Suprapubic skin (tissue), 4 donors: Measurements from ENCODE around the gene DUOX2. TPM values are rescaled to one million over a fixed set of nuclear protein-coding genes. Genes with fewer than 3 reads are reported as not detected.
A peak's percentile ranks its signal among the peaks of the same experiment; 100 is the strongest.

Experiments used
- DNase-seq, 2 donors: peaks; one replicate each; pipeline ENCODE4 v3.0.0-alpha.2; 2019; ENCODE audit warnings: low spot score in 2 of 2
- H3K27ac ChIP-seq: fragments of 200-600 bp; sonication (generic); one replicate; pipeline ENCODE4 v1.5.1; 2019
- H3K27me3 ChIP-seq: fragments of 200-600 bp; sonication (generic); one replicate; pipeline ENCODE4 v1.5.1; 2019
- H3K36me3 ChIP-seq: fragments of 200-600 bp; sonication (generic); one replicate; pipeline ENCODE4 v1.5.1; 2019
- H3K4me1 ChIP-seq: fragments of 200-600 bp; sonication (generic); one replicate; pipeline ENCODE4 v1.5.1; 2019
- H3K4me3 ChIP-seq: fragments of 200-600 bp; sonication (generic); one replicate; pipeline ENCODE4 v1.5.1; 2019; ENCODE audit warnings: mild to moderate bottlenecking
- H3K9me3 ChIP-seq: fragments of 200-600 bp; sonication (generic); one replicate; pipeline ENCODE4 v1.5.1; 2019
- EP300 ChIP-seq: sonication (generic); formaldehyde crosslinking; IDR thresholded peaks from one replicate; pipeline ENCODE4 v1.6.1; 2017; ENCODE audit warnings: antibody characterized with exemption
- POLR2A ChIP-seq, 2 donors: fragments of 450-650 bp; IDR thresholded peaks; one replicate each; pipeline ENCODE4 v1.6.1; 2017; ENCODE audit warnings: antibody characterized with exemption in 2 of 2, mild to moderate bottlenecking in 2 of 2, moderate library complexity in 2 of 2
- POLR2AphosphoS5 ChIP-seq, 3 donors: sonication (generic); formaldehyde crosslinking; IDR thresholded peaks; one replicate each; pipeline ENCODE4 v1.6.1; 2017; ENCODE audit warnings: antibody characterized with exemption in 3 of 3
- WGBS: methylation state at CpG from one replicate; pipeline ENCODE4 v1.1.5; 2018; 5-methylcytosine and 5-hydroxymethylcytosine counted together
- total RNA-seq, 4 donors: library from RNA; depleted of rRNA; stranded (reverse); fragments of >200 nt; gene quantifications; one replicate each; pipeline ENCODE4 v1.1.0, GENCODE V29; 2016
- TF ChIP-seq, protein P1 (sequence below), 2 donors: fragments of 200-600 bp in 1 of 2; fragments of 450-650 bp in 1 of 2; sonication (generic) in 1 of 2; IDR thresholded peaks; one replicate each; pipeline ENCODE4 v1.5.1; 2016 to 2019; ENCODE audit warnings: antibody characterized with exemption in 2 of 2, mild to moderate bottlenecking in 1 of 2, moderate library complexity in 1 of 2

DUOX2 gene
- total RNA-seq, 4 donors from 2014 or later, result 2.3 to 32.6 (median 6.9) TPM

DNA sequence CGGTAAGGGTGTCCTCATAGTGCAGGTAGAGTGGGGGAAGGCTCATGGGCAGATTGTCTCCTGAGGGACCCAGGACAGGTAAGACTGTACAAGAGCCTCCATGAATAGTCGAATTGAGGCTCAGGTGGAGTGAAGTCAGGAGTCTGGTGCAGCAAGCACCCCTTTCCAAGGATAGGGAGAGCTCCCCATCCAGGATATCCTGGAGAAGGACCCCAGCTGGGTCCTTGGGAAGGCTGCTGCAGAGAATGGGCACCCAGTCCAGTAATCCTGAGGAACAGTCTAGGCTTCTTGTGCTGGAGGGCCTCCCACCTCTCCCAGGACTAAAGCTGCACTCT lies 746 bp upstream of the DUOX2 start:
- peaks cover 78% of the 10 kb centered on the region for H3K27me3 ChIP-seq
- TF ChIP-seq POLR2A (IDR thresholded peaks at IDR 0.05) (no peak), POLR2AphosphoS5 (IDR thresholded peaks at IDR 0.05) (no peak), EP300 (no peak)
- TF ChIP-seq, protein P1, sequence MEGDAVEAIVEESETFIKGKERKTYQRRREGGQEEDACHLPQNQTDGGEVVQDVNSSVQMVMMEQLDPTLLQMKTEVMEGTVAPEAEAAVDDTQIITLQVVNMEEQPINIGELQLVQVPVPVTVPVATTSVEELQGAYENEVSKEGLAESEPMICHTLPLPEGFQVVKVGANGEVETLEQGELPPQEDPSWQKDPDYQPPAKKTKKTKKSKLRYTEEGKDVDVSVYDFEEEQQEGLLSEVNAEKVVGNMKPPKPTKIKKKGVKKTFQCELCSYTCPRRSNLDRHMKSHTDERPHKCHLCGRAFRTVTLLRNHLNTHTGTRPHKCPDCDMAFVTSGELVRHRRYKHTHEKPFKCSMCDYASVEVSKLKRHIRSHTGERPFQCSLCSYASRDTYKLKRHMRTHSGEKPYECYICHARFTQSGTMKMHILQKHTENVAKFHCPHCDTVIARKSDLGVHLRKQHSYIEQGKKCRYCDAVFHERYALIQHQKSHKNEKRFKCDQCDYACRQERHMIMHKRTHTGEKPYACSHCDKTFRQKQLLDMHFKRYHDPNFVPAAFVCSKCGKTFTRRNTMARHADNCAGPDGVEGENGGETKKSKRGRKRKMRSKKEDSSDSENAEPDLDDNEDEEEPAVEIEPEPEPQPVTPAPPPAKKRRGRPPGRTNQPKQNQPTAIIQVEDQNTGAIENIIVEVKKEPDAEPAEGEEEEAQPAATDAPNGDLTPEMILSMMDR (IDR thresholded peaks at IDR 0.05), result no peak
- WGBS, result 0% methylated on average over 1 of the region's 2 CpGs
- DNase-seq, result no peak
- H3K9me3 ChIP-seq, result no peaks in the 10 kb centered on the region
- H3K27ac ChIP-seq, result no peak overlapping the region
- H3K4me1 ChIP-seq, result peaks cover 52% of the 10 kb centered on the region
- no peak overlapping the region for H3K4me3 ChIP-seq
- H3K36me3 ChIP-seq, result no peaks in the 10 kb centered on the region

DNA sequence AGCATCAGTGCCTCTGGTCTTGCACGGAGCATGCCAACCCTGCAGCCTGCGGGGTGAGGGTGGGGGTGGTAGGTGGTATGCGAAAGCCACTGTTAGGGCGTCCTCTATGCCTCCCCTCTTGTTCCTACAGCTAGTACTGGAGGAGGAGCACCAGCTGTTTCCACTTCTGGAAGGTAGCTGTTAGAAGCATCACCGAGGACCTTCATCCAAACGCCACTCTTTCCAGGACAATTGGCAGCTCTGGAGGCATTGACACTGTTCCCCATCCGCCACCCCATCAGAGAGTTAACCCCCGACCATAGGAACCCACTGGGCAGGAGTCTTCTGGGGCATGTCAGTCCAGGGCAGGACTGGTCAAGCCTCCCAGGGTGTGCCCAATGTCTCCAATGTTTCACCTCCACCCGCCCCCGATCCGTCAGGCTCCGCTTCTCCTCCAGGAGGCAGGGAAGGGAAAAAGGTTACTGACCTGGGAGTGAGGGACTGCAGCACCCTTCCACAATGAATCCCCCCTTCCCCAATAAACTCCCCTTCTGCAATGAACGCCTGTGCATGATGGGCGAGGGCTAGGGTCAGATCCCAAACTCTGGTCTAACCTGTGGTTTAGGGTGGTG lies 487 bp downstream of the DUOX2 start:
- H3K4me1 ChIP-seq, result peaks cover 52% of the 10 kb centered on the region
- peaks cover 90% of the 10 kb centered on the region for H3K27me3 ChIP-seq
- no peaks in the 10 kb centered on the region for H3K9me3 ChIP-seq
- H3K36me3 ChIP-seq, result no peaks in the 10 kb centered on the region
- WGBS, result 9% methylated on average over 10 of the region's 14 CpGs
- no peak for DNase-seq
- H3K27ac ChIP-seq, result no peak overlapping the region
- TF ChIP-seq POLR2A (IDR thresholded peaks at IDR 0.05) (no peak), EP300 (no peak), POLR2AphosphoS5 (IDR thresholded peaks at IDR 0.05) (no peak)
- TF ChIP-seq, protein P1 (IDR thresholded peaks at IDR 0.05), result no peak
- H3K4me3 ChIP-seq, result no peak overlapping the region

DNA sequence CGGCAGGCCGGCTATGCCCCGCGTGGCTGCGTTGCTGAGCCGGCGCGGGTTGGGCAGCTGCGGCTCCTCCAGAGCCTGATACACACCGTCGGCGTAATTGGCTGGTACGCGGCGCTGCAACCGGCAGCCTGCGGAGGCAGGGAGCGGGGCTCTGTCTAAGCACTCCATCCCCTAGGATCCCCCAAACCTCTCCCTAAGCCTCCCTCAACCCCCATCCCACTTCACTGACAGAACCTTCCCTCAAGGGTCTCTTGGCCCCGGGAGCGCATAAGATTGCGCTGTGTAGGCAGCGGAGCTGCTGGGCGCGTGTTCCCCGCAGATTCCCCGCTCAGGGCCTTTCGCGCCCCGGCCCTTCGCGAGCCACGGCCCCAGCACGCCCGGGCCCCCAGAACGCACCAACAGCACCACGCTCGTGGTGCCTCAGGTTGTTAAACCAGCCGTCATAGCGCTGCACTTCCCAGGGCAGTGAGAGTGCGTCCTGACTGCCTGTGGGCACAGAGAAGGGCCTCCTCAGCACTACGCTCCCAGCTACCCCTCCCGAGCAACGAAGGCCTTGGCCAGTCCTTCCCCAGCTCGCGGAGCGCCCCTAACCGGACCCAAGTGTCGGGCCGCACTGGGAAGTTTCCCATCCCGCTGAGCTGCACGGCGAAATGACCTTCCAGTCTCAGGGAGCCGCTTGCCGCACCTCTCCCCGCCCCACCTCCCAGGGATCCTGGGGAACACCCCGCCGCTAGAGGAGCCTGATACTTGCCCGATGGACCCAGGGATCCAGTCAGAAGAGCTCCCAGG lies 1.2 kb downstream of the DUOX2 start:
- H3K27ac ChIP-seq, result no peak overlapping the region
- H3K27me3 ChIP-seq, result peaks cover 90% of the 10 kb centered on the region
- peak overlapping the region; percentile 30 for H3K4me3 ChIP-seq
- DNase-seq, result no peak
- peaks cover 49% of the 10 kb centered on the region for H3K4me1 ChIP-seq
- no peaks in the 10 kb centered on the region for H3K36me3 ChIP-seq
- no peaks in the 10 kb centered on the region for H3K9me3 ChIP-seq
- 0% methylated on average over 25 of the region's 58 CpGs for WGBS
- TF ChIP-seq EP300 (no peak), POLR2AphosphoS5 (IDR thresholded peaks at IDR 0.05) (no peak), POLR2A (IDR thresholded peaks at IDR 0.05) (no peak)
- TF ChIP-seq, protein P1 (IDR thresholded peaks at IDR 0.05), result no peak

DNA sequence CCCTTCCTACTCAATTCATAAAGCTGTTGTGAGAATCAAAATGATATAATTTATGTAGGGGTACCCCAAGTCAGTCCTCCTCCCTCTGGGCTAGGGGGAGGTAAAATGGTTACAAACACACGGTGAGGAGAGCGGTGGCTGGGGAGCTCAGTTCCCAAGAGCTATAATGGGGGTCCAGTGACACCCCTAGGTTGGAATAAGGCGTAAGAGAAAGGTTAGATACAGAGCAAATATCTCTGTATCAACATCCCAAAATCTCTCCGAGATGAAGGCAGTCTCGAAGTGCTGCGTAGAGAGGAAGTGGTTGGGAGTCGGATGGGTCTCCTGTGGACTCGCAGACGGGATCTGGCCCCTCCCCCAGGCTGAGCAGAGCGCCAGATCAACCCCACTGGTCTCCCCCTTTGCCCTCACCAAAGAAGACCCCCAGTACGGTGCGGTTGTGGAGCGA lies 1.8 kb downstream of the DUOX2 start:
- Histone ChIP-seq H3K4me3 (peak overlapping the region; percentile 30), H3K27ac (no peak overlapping the region), H3K27me3 (peaks cover 84% of the 10 kb centered on the region), H3K36me3 (no peaks in the 10 kb centered on the region), H3K4me1 (peaks cover 43% of the 10 kb centered on the region), H3K9me3 (no peaks in the 10 kb centered on the region)
- no peak for DNase-seq
- TF ChIP-seq POLR2AphosphoS5 (IDR thresholded peaks at IDR 0.05), result no peak
- no peak for TF ChIP-seq EP300
- 5% methylated on average over 10 of the region's 13 CpGs for WGBS

DNA sequence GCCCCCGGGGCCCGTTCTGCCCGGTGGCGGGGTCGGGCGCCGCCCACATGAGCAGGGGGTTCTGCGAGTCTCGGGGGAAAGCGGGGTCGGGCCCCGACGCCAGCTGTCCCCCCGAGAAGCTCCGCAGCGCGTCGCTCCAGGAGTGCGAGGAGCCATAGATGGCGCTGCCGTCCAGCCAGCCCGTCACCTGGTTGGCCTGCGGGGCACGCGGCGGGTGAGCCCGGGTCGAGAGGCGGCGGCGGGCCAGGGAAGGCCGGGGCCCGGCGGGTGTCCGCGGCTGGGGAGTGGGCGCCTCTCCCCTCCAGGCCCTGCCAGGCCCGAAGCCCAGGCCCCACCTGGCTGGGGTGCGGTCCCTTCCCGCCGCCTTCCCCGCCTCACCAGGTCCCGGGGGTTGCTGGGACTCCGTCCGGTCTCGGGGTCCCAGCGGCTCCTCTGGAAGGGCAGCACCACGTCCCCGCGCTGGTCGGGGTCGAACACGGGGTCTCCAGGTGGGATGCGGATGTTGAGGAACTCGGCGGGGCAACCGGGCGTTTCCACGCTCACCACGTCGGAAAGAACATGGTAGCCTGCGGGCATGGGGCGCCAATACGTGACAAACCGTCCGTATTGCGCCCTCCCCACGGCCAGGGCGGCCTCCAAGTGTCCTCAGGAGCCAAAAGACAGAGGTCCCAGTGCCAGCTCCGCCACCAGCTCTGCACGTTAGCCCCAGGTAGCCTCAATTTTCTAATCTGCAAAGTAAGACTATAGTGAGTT lies 2.4 kb downstream of the DUOX2 start:
- TF ChIP-seq POLR2AphosphoS5 (IDR thresholded peaks at IDR 0.05), result no peak
- 6% methylated on average over 26 of the region's 71 CpGs for WGBS
- H3K4me3 ChIP-seq, result peak overlapping the region; percentile 14
- no peak for DNase-seq
- H3K4me1 ChIP-seq, result peaks cover 37% of the 10 kb centered on the region
- H3K36me3 ChIP-seq, result no peaks in the 10 kb centered on the region
- no peak overlapping the region for H3K27ac ChIP-seq
- no peaks in the 10 kb centered on the region for H3K9me3 ChIP-seq
- peaks cover 81% of the 10 kb centered on the region for H3K27me3 ChIP-seq
